ENCODE data around the gene AFAP1L1. TPM values are rescaled to one million over a fixed set of nuclear protein-coding genes. Genes with fewer than 3 reads are reported as not detected.

The AFAP1L1 gene
- total and polyA plus RNA-seq, 2 of the 13 experiments (the other 11 are each of a cell fraction or from before 2014, with no cell fraction given): 0.38 to 1.0 TPM

GRCh38 chr5:149357370-149358293 lies 86.0 kb downstream of the AFAP1L1 start, which contains the start of gene PCYOX1L:
Gene PCYOX1L, plus strand, starts transcription at chr5:149358046. Its CDS starts 23 bp downstream, at chr5:149358069.
- intact Hi-C loops (cut with micrococcal nuclease; ENCODE audit: unreplicated experiment): no loop called here
- peak; percentile 77 for FAIRE-seq
- H3K36me3 ChIP-seq (replicated peaks in 1 of 2; ENCODE audit: control insufficient read depth in 1 of 2, insufficient read depth in 2 of 2, low read length in 2 of 2): peaks cover 3 to 11% of the 10 kb centered on the region in 2 experiments; a peak in 3 of 5 replicates
- H3K9me3 ChIP-seq (ENCODE audit: low read length): no peaks in the 10 kb centered on the region
- no peak within 1 kb of the TSS for H3K27ac ChIP-seq (ENCODE audit: extremely low read length, insufficient read depth, low read length)
- DNase-seq (ENCODE audit: low spot score): peak; percentile 92
- BruUV-seq (replicated peaks): no TSS peak
- H3K4me1 ChIP-seq (ENCODE audit: insufficient read depth, low read length): peaks cover 21% of the 10 kb centered on the region
- H3K79me2 ChIP-seq (ENCODE audit: insufficient read depth, low read length): no peaks in the 10 kb centered on the region
- peak within 1 kb of the TSS; percentile 60 to 79 (median 63) for H3K4me3 ChIP-seq (replicated peaks in 1 of 3; ENCODE audit: insufficient read depth in 1 of 3, low read depth in 2 of 3, low read length in 3 of 3)
- in situ Hi-C loops (cut with HindIII; ENCODE audit: extremely low pct_ligation_motif_present, low pct_unique_long_range_greater_than_20kb): no loop called here
- ATAC-seq: peak; percentile 100
- ChIA-PET CTCF (ENCODE audit: low intra/inter-chr PET ratio, low total read pairs) (no interaction called here), POLR2A (interaction anchor here (1.1 to 3.8 kb wide), 6 partner anchors 9 to 194 kb away, joined by 3 to 32 read pairs (median 9); partner anchors contain the start of genes CSNK1A1 and GRPEL2)
- H3K27me3 ChIP-seq (ENCODE audit: control insufficient read depth in 1 of 2, insufficient read depth in 2 of 2, low read length in 2 of 2): no peaks in the 10 kb centered on the region
- H3K4me2 ChIP-seq (ENCODE audit: low read depth, low read length): peak within 1 kb of the TSS; percentile 94
- WGBS (ENCODE audit: low lambda C conversion rate): 5% methylated on average over 29 of the region's 61 CpGs
- no peaks in the 10 kb centered on the region for H4K20me1 ChIP-seq (ENCODE audit: insufficient read depth, low read length)
- peak within 1 kb of the TSS; percentile 84 for H2AFZ ChIP-seq (ENCODE audit: low read length)
- H3K9ac ChIP-seq (ENCODE audit: insufficient read depth, low read depth, low read length): peak within 1 kb of the TSS; percentile 44; the same call in 1 of the 2 replicates
- TF ChIP-seq PRDM4 (CRISPR knock-in tag; IDR thresholded peaks at IDR 0.05; ENCODE audit: borderline replicate concordance) (no peak), ZNF235 (CRISPR knock-in tag; IDR thresholded peaks at IDR 0.05; ENCODE audit: borderline replicate concordance) (no peak), TP53 (CRISPR knock-in tag; conservative IDR thresholded peaks at IDR 0.05) (no peak), RARA (CRISPR knock-in tag; IDR thresholded peaks at IDR 0.05) (no peak), ZNF780A (CRISPR knock-in tag; IDR thresholded peaks at IDR 0.05) (no peak), HIC2 (CRISPR knock-in tag; IDR thresholded peaks at IDR 0.05; ENCODE audit: low read depth) (no peak; the same call in 1 of the 2 replicates), THAP11 (CRISPR knock-in tag; IDR thresholded peaks at IDR 0.05) (peak; percentile 31; the same call in 1 of the 2 replicates), HMGXB3 (CRISPR knock-in tag; IDR thresholded peaks at IDR 0.05; ENCODE audit: borderline replicate concordance) (0 out of 2 replicates have a peak, but pooled peaks have one; percentile 36), ZNF569 (CRISPR knock-in tag; IDR thresholded peaks at IDR 0.05; ENCODE audit: borderline replicate concordance) (no peak), ZNF30 (CRISPR knock-in tag; IDR thresholded peaks at IDR 0.05) (no peak), ATF7-NPFF (CRISPR knock-in tag; IDR thresholded peaks at IDR 0.05; ENCODE audit: low read depth) (peak; percentile 75)

Data from HepG2 (cell line).